ENCODE data around the gene ANO9.
"Not testable (repeated sequence)": the region's sequence is repeated elsewhere in the genome, so short reads cannot be mapped to it uniquely, and the experiment has no call there.

Gene ANO9

GRCh38 chr11:389369-389768 lies 52.4 kb downstream of the ANO9 start:
- WGBS (ENCODE audit: extremely low coverage, insufficient coverage, insufficient read length), result no CpG with 5 or more reads among the region's 17 CpGs

DNA sequence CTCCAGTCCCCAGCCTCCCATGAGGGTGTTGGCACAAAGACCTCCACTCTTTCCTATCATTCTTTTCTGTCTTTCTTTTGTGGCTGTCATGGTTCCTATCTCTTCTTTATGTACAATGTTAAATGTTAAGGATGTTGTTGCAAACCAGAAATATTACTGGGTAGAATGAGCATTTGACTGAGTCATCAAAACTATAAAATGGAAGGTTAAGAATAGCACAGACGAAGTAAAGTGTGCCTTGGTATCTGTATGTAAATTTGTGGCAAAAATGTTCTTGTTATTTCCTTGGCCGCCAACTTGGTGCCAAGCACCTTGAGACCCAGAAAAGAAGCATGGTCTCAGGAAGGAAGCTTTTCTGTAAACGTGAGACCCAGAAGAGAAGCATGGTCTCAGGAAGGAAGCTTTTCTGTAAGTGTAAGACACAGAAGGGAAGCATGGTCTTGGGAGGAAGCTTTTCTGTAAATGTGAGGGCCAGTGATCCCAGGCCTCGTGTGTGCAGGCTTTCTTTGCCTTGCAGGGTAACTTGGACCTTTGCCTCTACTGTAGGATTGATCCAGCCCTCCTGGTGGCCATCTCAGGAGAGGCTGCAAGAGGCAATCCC lies 54.5 kb downstream of the ANO9 start:
- Histone ChIP-seq H3K4ac (ENCODE audit: low read depth, low read length) (no peak overlapping the region), H3K18ac (ENCODE audit: low read length) (no peak overlapping the region), H4K91ac (ENCODE audit: low read depth, low read length) (no peak overlapping the region), H3K79me1 (ENCODE audit: low read length) (peaks cover 6% of the 10 kb centered on the region), H3K27ac (ENCODE audit: low read depth, low read length) (no peak overlapping the region), H3K14ac (ENCODE audit: low read length) (no peak overlapping the region), H3K4me1 (ENCODE audit: control insufficient read depth in 1 of 2, insufficient read depth in 2 of 2, low read length in 2 of 2) (peaks cover 5 to 9% of the 10 kb centered on the region in 2 experiments), H3K4me2 (ENCODE audit: low read length) (no peak overlapping the region), H3K23ac (ENCODE audit: low read length) (no peak overlapping the region), H3K9ac (ENCODE audit: low read length) (no peak overlapping the region), H3K4me3 (ENCODE audit: low read depth, low read length) (no peak overlapping the region), H4K12ac (ENCODE audit: low read depth, low read length) (no peak overlapping the region), H4K8ac (ENCODE audit: low read depth, low read length) (no peak overlapping the region), H3K79me2 (ENCODE audit: control insufficient read depth, insufficient read depth, low read length, poor library complexity) (no peaks in the 10 kb centered on the region), H2AK5ac (ENCODE audit: low read length) (no peak overlapping the region), H3K36me3 (ENCODE audit: control insufficient read depth in 1 of 2, insufficient read depth in 2 of 2, low read length in 2 of 2) (no peaks in the 10 kb centered on the region), H2BK120ac (ENCODE audit: insufficient read depth, low read length, poor library complexity) (no peak overlapping the region), H3K9me3 (ENCODE audit: insufficient read depth, low read depth, low read length) (peaks cover 16% of the 10 kb centered on the region), H2BK12ac (ENCODE audit: low read length) (no peak overlapping the region), H3K27me3 (ENCODE audit: insufficient read depth, low read length) (peaks cover 4% of the 10 kb centered on the region), H2AFZ (ENCODE audit: insufficient read depth, low read length, poor library complexity) (no peak overlapping the region), H2BK5ac (ENCODE audit: low read depth, low read length, poor library complexity) (no peak overlapping the region)
- no peak for DNase-seq
- no CpG with 5 or more reads among the region's 4 CpGs for WGBS (ENCODE audit: extremely low coverage, insufficient coverage, insufficient read length)

More at GRCh38 chr11:389369-389768, 52.4 kb downstream of the ANO9 start:
- Histone ChIP-seq H3K79me1 (ENCODE audit: low read length) (peaks cover 22% of the 10 kb centered on the region), H3K9me3 (ENCODE audit: insufficient read depth, low read depth, low read length) (peaks cover 14% of the 10 kb centered on the region), H3K4me1 (ENCODE audit: control insufficient read depth in 1 of 2, insufficient read depth in 2 of 2, low read length in 2 of 2) (peaks cover 17 to 23% of the 10 kb centered on the region in 2 experiments)
- H4K12ac ChIP-seq (ENCODE audit: low read depth, low read length); H3K4me2 ChIP-seq (ENCODE audit: low read length); H3K4ac ChIP-seq (ENCODE audit: low read depth, low read length); H3K27ac ChIP-seq (ENCODE audit: low read depth, low read length); H2BK120ac ChIP-seq (ENCODE audit: insufficient read depth, low read length, poor library complexity); H3K36me3 ChIP-seq (ENCODE audit: control insufficient read depth in 1 of 2, insufficient read depth in 2 of 2, low read length in 2 of 2); H3K23ac ChIP-seq (ENCODE audit: low read length); H4K8ac ChIP-seq (ENCODE audit: low read depth, low read length); H4K91ac ChIP-seq (ENCODE audit: low read depth, low read length); H2BK5ac ChIP-seq (ENCODE audit: low read depth, low read length, poor library complexity); H3K14ac ChIP-seq (ENCODE audit: low read length); H3K9ac ChIP-seq (ENCODE audit: low read length); H3K4me3 ChIP-seq (ENCODE audit: low read depth, low read length); DNase-seq; H3K18ac ChIP-seq (ENCODE audit: low read length); H3K79me2 ChIP-seq (ENCODE audit: control insufficient read depth, insufficient read depth, low read length, poor library complexity); H3K27me3 ChIP-seq (ENCODE audit: insufficient read depth, low read length); H2AK5ac ChIP-seq (ENCODE audit: low read length); H2BK12ac ChIP-seq (ENCODE audit: low read length); H2AFZ ChIP-seq (ENCODE audit: insufficient read depth, low read length, poor library complexity): not testable (repeated sequence)

GRCh38 chr11:386483-386882 lies 55.3 kb downstream of the ANO9 start:
- H3K23ac ChIP-seq (ENCODE audit: low read length), result no peak overlapping the region
- H3K14ac ChIP-seq (ENCODE audit: low read length), result no peak overlapping the region
- no peak overlapping the region for H3K9ac ChIP-seq (ENCODE audit: low read length)
- no peak overlapping the region for H4K8ac ChIP-seq (ENCODE audit: low read depth, low read length)
- no peaks in the 10 kb centered on the region for H3K36me3 ChIP-seq (ENCODE audit: control insufficient read depth in 1 of 2, insufficient read depth in 2 of 2, low read length in 2 of 2)
- H3K4me1 ChIP-seq (ENCODE audit: control insufficient read depth in 1 of 2, insufficient read depth in 2 of 2, low read length in 2 of 2), result peaks cover 0 to 1% of the 10 kb centered on the region in 2 experiments
- H2AFZ ChIP-seq (ENCODE audit: insufficient read depth, low read length, poor library complexity), result no peak overlapping the region
- H3K4me3 ChIP-seq (ENCODE audit: low read depth, low read length), result no peak overlapping the region
- H3K27ac ChIP-seq (ENCODE audit: low read depth, low read length), result no peak overlapping the region
- no peak overlapping the region for H3K18ac ChIP-seq (ENCODE audit: low read length)
- H2BK120ac ChIP-seq (ENCODE audit: insufficient read depth, low read length, poor library complexity), result no peak overlapping the region
- no peak overlapping the region for H4K91ac ChIP-seq (ENCODE audit: low read depth, low read length)
- H4K12ac ChIP-seq (ENCODE audit: low read depth, low read length), result no peak overlapping the region
- DNase-seq, result no peak
- H3K27me3 ChIP-seq (ENCODE audit: insufficient read depth, low read length), result peaks cover 4% of the 10 kb centered on the region
- peaks cover 16% of the 10 kb centered on the region for H3K9me3 ChIP-seq (ENCODE audit: insufficient read depth, low read depth, low read length)
- H2BK5ac ChIP-seq (ENCODE audit: low read depth, low read length, poor library complexity), result no peak overlapping the region
- no peak overlapping the region for H3K4me2 ChIP-seq (ENCODE audit: low read length)
- no peak overlapping the region for H2BK12ac ChIP-seq (ENCODE audit: low read length)
- no peaks in the 10 kb centered on the region for H3K79me1 ChIP-seq (ENCODE audit: low read length)
- no peak overlapping the region for H3K4ac ChIP-seq (ENCODE audit: low read depth, low read length)
- no peaks in the 10 kb centered on the region for H3K79me2 ChIP-seq (ENCODE audit: control insufficient read depth, insufficient read depth, low read length, poor library complexity)
- no CpG with 5 or more reads among the region's 6 CpGs for WGBS (ENCODE audit: extremely low coverage, insufficient coverage, insufficient read length)
- H2AK5ac ChIP-seq (ENCODE audit: low read length), result no peak overlapping the region

DNA sequence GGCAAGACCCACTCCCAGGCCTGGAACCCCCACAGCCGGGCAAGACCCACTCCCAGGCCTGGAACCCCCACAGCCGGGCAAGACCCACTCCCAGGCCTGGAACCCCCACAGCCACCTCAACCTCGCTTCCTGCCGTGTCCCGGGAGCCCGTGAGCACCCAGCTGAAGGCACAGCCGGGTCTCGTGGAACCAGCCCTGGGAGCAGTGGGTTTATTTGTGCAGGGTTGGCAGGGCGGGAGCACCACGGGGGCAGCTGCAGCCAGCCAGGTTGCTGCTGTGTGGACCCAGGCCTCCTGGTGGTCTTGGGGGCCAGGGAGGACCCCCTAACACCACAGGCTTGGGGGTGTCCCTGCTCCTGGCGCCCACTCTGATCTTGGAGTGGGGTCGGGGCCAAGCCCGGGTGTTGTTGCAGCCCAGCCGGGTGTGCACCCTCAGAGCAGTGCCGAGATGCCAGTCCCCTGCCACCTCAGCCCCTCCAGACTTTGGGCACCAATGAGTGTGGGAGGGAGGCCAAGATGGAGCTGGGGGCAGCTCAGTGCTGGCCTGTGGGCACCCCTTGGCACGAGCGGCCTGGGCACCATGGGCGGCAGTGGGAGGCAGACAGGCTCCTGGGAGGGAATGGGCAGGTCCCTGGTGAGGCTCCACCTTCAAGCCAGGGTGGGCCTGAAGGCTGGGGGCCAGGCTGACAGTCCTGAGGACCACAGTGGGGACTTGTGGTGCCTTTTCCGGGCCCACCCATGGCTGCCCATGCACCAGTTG lies 56.0 kb downstream of the ANO9 start:
- Histone ChIP-seq H3K4me2 (ENCODE audit: low read length) (no peak overlapping the region), H4K12ac (ENCODE audit: low read depth, low read length) (no peak overlapping the region), H3K4me3 (ENCODE audit: low read depth, low read length) (no peak overlapping the region), H3K18ac (ENCODE audit: low read length) (no peak overlapping the region), H3K79me2 (ENCODE audit: control insufficient read depth, insufficient read depth, low read length, poor library complexity) (no peaks in the 10 kb centered on the region), H2BK12ac (ENCODE audit: low read length) (no peak overlapping the region), H3K9ac (ENCODE audit: low read length) (no peak overlapping the region), H3K14ac (ENCODE audit: low read length) (no peak overlapping the region), H3K23ac (ENCODE audit: low read length) (no peak overlapping the region), H2AK5ac (ENCODE audit: low read length) (no peak overlapping the region), H3K4me1 (ENCODE audit: control insufficient read depth in 1 of 2, insufficient read depth in 2 of 2, low read length in 2 of 2) (no peaks in the 10 kb centered on the region), H4K91ac (ENCODE audit: low read depth, low read length) (no peak overlapping the region), H3K9me3 (ENCODE audit: insufficient read depth, low read depth, low read length) (peaks cover 16% of the 10 kb centered on the region), H2BK120ac (ENCODE audit: insufficient read depth, low read length, poor library complexity) (no peak overlapping the region), H4K8ac (ENCODE audit: low read depth, low read length) (no peak overlapping the region), H3K27me3 (ENCODE audit: insufficient read depth, low read length) (peaks cover 4% of the 10 kb centered on the region), H2AFZ (ENCODE audit: insufficient read depth, low read length, poor library complexity) (no peak overlapping the region), H2BK5ac (ENCODE audit: low read depth, low read length, poor library complexity) (no peak overlapping the region), H3K79me1 (ENCODE audit: low read length) (no peaks in the 10 kb centered on the region), H3K4ac (ENCODE audit: low read depth, low read length) (no peak overlapping the region), H3K27ac (ENCODE audit: low read depth, low read length) (no peak overlapping the region), H3K36me3 (ENCODE audit: control insufficient read depth in 1 of 2, insufficient read depth in 2 of 2, low read length in 2 of 2) (peaks cover under 1 to 2% of the 10 kb centered on the region in 2 experiments)
- WGBS (ENCODE audit: extremely low coverage, insufficient coverage, insufficient read length), result no CpG with 5 or more reads among the region's 19 CpGs
- DNase-seq, result no peak
